GM19455 (cell line): ENCODE measurements around the gene FYN.
"Not testable (repeated sequence)": the region's sequence is repeated elsewhere in the genome, so short reads cannot be mapped to it uniquely, and the experiment has no call there.

Source experiments
- ATAC-seq: cut with Tn5 transposase; IDR thresholded peaks from one replicate; pipeline ENCODE4 v1.9.1; 2021; ENCODE audit not compliant: unreplicated experiment

Gene FYN

GRCh38 chr6:111687652-111688051, 185.6 kb downstream of the FYN start:
- no peak for ATAC-seq

- no peak for ATAC-seq
Observed at GRCh38 chr6:111686932-111687266, 186.4 kb downstream of the FYN start.

GRCh38 chr6:111686249-111686931, 186.9 kb downstream of the FYN start:
- no peak for ATAC-seq

GRCh38 chr6:111685526-111685925, 187.7 kb downstream of the FYN start:
- no peak for ATAC-seq

- ATAC-seq, result no peak
Observed at GRCh38 chr6:111685058-111685457, 188.2 kb downstream of the FYN start.

- ATAC-seq, result no peak
Observed at GRCh38 chr6:111683749-111684267, 189.4 kb downstream of the FYN start.

- ATAC-seq, result no peak
Observed at GRCh38 chr6:111683157-111683556, 190.1 kb downstream of the FYN start.

GRCh38 chr6:111681860-111682259, 191.4 kb downstream of the FYN start:
- no peak for ATAC-seq

GRCh38 chr6:111680811-111681609, 192.2 kb downstream of the FYN start:
- ATAC-seq, result not testable (repeated sequence)

- no peak for ATAC-seq
Observed at GRCh38 chr6:111680015-111680712, 193.1 kb downstream of the FYN start.

- ATAC-seq, result no peak
Observed at GRCh38 chr6:111679126-111679858, 194.0 kb downstream of the FYN start.

GRCh38 chr6:111677249-111677990, 195.8 kb downstream of the FYN start:
- no peak for ATAC-seq

- ATAC-seq, result no peak
Observed at GRCh38 chr6:111676383-111676782, 196.9 kb downstream of the FYN start.

GRCh38 chr6:111674883-111675282, 198.4 kb downstream of the FYN start:
- ATAC-seq, result no peak

GRCh38 chr6:111674413-111674812, 198.8 kb downstream of the FYN start:
- ATAC-seq, result no peak

GRCh38 chr6:111673937-111674336, 199.3 kb downstream of the FYN start:
- ATAC-seq, result no peak

GRCh38 chr6:111673532-111673931, 199.7 kb downstream of the FYN start:
- no peak for ATAC-seq

GRCh38 chr6:111672761-111673450, 200.3 kb downstream of the FYN start:
- no peak for ATAC-seq

- ATAC-seq, result no peak
Observed at GRCh38 chr6:111669326-111669725, 203.9 kb downstream of the FYN start.

- ATAC-seq, result no peak
Observed at GRCh38 chr6:111668410-111668809, 204.8 kb downstream of the FYN start.
